Osteoblast (primary cell): Measurements from ENCODE around the gene MOG. TPM values are rescaled to one million over a fixed set of nuclear protein-coding genes. Genes with fewer than 3 reads are reported as not detected.

Experiments
- DNase-seq: peaks from one replicate; pipeline ENCODE4 v3.0.0; 2011; ENCODE audit warnings: low spot score, mixed read lengths; ENCODE audit not compliant: insufficient read length; ENCODE audit errors: missing footprints
- H2AFZ ChIP-seq: 2 replicates; pipeline ENCODE4 v1.6.0; 2011; ENCODE audit warnings: mild to moderate bottlenecking, low read length
- H3K27ac ChIP-seq: 2 replicates; pipeline ENCODE4 v1.5.1; 2011; ENCODE audit warnings: mild to moderate bottlenecking, low read depth, low read length, moderate library complexity
- H3K27me3 ChIP-seq: 2 replicates; pipeline ENCODE4 v1.6.0; 2012; ENCODE audit warnings: mild to moderate bottlenecking, control low read depth, inconsistent platforms, low read length, moderate library complexity; ENCODE audit not compliant: insufficient read depth
- H3K36me3 ChIP-seq: 2 replicates; pipeline ENCODE4 v1.5.1; 2011; ENCODE audit warnings: mild to moderate bottlenecking, low read length, control low read depth, moderate library complexity; ENCODE audit not compliant: insufficient read depth
- H3K4me1 ChIP-seq: 2 replicates; pipeline ENCODE4 v1.5.1; 2011; ENCODE audit warnings: mild to moderate bottlenecking, low read length, control low read depth, moderate library complexity; ENCODE audit not compliant: insufficient read depth
- H3K4me2 ChIP-seq: 2 replicates; pipeline ENCODE4 v1.6.0; 2011; ENCODE audit warnings: mild to moderate bottlenecking, low read length; ENCODE audit not compliant: insufficient read depth
- H3K4me3 ChIP-seq: fragments of 200-600 bp; sonication (generic); 3 replicates; pipeline ENCODE4 v1.5.1; 2012; ENCODE audit warnings: mild to moderate bottlenecking, low read length, inconsistent platforms; ENCODE audit not compliant: insufficient read depth
- H3K79me2 ChIP-seq: 2 replicates; pipeline ENCODE4 v1.6.0; 2012; ENCODE audit warnings: mild to moderate bottlenecking, low read length, control low read depth, inconsistent platforms; ENCODE audit not compliant: insufficient read depth
- H3K9me3 ChIP-seq: 2 replicates; pipeline ENCODE4 v1.5.1; 2011; ENCODE audit warnings: low read depth, low read length, control low read depth
- H4K20me1 ChIP-seq: 2 replicates; pipeline ENCODE4 v1.6.0; 2012; ENCODE audit warnings: mild to moderate bottlenecking, low read length, control low read depth; ENCODE audit not compliant: insufficient read depth
- total RNA-seq: library from RNA; depleted of rRNA; stranded (reverse); fragments of >200 nt; gene quantifications from 2 replicates; pipeline ENCODE4 v1.2.3, GENCODE V29; 2012
- TF ChIP-seq, protein P1 (sequence below): IDR thresholded peaks from 2 replicates; pipeline ENCODE4 v1.5.1; 2011; ENCODE audit warnings: mild to moderate bottlenecking, low read depth, low read length, moderate library complexity; ENCODE audit errors: extremely low read depth

Gene MOG
- total RNA-seq, 1 donor = not detected

DNA sequence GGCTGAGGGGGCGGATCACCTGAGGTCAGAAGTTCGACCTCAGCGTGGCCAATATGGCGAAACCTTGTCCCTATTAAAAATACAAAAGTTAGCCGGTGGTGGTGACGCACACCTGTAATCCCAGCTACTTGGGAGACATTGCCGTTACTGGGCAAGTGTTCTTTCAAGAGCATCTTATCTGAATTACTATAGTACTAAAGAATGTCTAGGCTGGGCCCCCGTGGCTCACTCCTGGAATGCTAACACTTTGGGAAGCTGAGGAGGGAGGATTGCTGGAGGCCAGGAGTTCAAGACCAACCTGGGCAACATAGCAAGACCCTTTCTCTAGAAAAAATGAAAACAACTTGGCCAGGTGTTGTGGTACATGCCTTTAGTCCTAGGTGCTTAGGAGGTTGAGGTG is 24.9 kb downstream of the MOG start:
- Histone ChIP-seq H4K20me1 (no peaks in the 10 kb centered on the region), H3K27me3 (no peaks in the 10 kb centered on the region), H3K4me1 (no peaks in the 10 kb centered on the region), H3K4me2 (no peak overlapping the region), H3K36me3 (no peaks in the 10 kb centered on the region), H2AFZ (no peak overlapping the region), H3K9me3 (no peaks in the 10 kb centered on the region), H3K79me2 (no peaks in the 10 kb centered on the region), H3K4me3 (no peak overlapping the region), H3K27ac (no peak overlapping the region)
- no peak for DNase-seq
- TF ChIP-seq, protein P1, sequence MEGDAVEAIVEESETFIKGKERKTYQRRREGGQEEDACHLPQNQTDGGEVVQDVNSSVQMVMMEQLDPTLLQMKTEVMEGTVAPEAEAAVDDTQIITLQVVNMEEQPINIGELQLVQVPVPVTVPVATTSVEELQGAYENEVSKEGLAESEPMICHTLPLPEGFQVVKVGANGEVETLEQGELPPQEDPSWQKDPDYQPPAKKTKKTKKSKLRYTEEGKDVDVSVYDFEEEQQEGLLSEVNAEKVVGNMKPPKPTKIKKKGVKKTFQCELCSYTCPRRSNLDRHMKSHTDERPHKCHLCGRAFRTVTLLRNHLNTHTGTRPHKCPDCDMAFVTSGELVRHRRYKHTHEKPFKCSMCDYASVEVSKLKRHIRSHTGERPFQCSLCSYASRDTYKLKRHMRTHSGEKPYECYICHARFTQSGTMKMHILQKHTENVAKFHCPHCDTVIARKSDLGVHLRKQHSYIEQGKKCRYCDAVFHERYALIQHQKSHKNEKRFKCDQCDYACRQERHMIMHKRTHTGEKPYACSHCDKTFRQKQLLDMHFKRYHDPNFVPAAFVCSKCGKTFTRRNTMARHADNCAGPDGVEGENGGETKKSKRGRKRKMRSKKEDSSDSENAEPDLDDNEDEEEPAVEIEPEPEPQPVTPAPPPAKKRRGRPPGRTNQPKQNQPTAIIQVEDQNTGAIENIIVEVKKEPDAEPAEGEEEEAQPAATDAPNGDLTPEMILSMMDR = no peak

DNA sequence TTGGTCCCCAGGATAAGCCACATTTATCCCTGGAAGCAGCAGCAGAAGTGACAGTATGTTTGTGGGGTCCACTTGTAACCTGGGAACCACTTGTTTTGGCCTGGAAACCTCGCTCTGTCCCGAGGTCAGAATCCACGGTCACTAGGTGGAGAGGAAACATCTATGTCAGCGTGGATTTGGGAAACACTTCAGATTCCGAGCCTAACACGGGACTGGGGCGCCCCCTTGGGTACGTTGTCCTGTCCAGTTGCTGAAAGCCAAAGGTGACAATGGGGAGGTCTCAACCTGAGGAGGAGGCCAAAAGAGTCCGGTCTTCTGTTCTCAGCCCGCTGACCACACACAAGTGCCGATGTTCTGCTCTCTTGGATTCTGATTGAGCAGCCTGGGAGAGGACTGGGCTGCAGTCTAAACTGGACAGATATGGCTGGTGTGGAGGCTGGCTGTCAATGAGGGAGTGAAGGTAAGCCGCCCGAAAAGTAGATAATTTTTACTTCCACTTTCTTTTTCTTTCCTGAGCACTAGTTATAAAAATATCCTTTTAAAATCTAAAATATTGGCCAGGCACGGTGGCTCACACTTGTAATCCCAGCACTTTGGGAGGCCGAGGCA is 28.9 kb downstream of the MOG start:
- Histone ChIP-seq H3K27ac (no peak overlapping the region), H3K9me3 (no peaks in the 10 kb centered on the region), H3K4me3 (no peak overlapping the region), H3K4me2 (no peak overlapping the region), H3K27me3 (no peaks in the 10 kb centered on the region), H3K36me3 (no peaks in the 10 kb centered on the region), H4K20me1 (no peaks in the 10 kb centered on the region), H3K79me2 (no peaks in the 10 kb centered on the region), H2AFZ (no peak overlapping the region), H3K4me1 (no peaks in the 10 kb centered on the region)
- DNase-seq = no peak
- TF ChIP-seq, protein P1 = no peak

DNA sequence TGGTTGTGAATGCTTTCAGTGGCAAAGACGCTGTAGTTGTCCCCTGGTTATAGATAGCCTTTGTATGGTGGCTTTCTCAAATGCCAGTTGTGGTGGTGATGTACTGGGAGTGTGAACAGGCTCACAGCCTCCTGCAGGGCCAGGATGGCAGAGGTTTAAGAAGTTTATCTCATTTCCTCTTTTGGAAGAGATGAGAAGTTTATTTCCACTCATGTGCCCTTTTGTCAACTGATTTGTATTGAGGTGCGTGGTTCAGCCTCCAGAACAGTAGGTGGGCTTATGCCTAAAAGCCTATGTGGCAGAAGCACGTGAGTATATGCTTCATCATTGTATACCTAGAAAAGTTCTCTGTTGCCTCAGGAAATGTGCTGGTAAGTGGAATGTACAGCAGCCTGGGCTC is 37.7 kb downstream of the MOG start:
- Histone ChIP-seq H3K9me3 (no peaks in the 10 kb centered on the region), H3K27ac (no peak overlapping the region), H3K27me3 (no peaks in the 10 kb centered on the region), H3K4me3 (no peak overlapping the region), H3K4me2 (no peak overlapping the region), H3K4me1 (no peaks in the 10 kb centered on the region), H2AFZ (no peak overlapping the region), H3K36me3 (no peaks in the 10 kb centered on the region), H3K79me2 (no peaks in the 10 kb centered on the region), H4K20me1 (no peaks in the 10 kb centered on the region)
- TF ChIP-seq, protein P1 = no peak
- DNase-seq = no peak

DNA sequence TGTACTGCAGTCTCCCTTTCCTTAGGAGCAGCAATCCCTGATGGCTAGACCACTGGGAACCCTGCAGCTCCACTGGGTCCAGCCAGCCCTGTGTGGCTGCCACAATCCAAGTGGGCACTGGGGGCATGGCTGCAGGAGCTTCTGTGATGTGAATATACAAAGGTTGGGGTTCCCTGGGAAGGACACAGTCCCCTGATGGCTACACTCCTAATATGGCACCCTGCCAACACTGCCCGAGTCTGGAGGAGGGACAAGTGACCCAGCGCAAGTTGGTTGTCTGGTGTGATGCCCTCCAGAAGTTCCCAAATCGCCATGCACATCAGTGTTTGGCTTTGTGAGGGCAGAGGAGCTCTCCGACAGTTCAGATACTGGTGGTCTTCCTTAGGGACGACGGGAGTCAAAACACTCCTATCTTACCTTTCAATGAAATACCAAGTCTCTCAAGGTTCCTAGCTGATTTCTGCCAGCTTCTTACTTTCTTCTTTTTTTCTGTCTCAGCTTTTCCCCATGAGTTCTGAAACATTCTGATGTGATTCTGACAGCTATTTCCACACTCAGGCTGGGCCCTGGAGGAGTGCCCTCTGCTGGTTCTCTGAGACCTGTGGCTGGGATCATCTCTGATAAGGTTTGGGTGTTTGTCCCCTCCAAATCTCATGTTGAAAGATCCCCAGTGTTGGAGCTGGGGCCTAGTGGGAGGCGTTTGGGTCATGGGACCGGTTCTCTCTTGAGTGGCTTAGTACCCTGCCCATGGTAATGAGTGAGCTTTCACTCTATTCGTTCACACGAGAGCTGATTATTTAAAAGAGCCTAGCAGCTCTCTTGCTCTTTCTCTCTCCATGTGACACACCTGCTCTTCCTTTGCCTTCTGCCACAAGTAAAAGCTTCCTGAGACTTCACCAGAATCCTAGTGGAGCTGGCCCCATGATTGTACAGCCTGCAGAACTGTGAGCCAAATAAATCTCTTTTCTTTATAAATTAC is 39.5 kb downstream of the MOG start:
- DNase-seq = no peak
- Histone ChIP-seq H2AFZ (no peak overlapping the region), H3K4me1 (no peaks in the 10 kb centered on the region), H3K27ac (no peak overlapping the region), H3K79me2 (no peaks in the 10 kb centered on the region), H3K9me3 (no peaks in the 10 kb centered on the region), H3K27me3 (no peaks in the 10 kb centered on the region), H3K4me2 (no peak overlapping the region), H3K4me3 (no peak overlapping the region), H4K20me1 (no peaks in the 10 kb centered on the region), H3K36me3 (no peaks in the 10 kb centered on the region)
- TF ChIP-seq, protein P1 = peak; percentile 64
